ENCODE results near the gene NFKBIB.

DNA sequence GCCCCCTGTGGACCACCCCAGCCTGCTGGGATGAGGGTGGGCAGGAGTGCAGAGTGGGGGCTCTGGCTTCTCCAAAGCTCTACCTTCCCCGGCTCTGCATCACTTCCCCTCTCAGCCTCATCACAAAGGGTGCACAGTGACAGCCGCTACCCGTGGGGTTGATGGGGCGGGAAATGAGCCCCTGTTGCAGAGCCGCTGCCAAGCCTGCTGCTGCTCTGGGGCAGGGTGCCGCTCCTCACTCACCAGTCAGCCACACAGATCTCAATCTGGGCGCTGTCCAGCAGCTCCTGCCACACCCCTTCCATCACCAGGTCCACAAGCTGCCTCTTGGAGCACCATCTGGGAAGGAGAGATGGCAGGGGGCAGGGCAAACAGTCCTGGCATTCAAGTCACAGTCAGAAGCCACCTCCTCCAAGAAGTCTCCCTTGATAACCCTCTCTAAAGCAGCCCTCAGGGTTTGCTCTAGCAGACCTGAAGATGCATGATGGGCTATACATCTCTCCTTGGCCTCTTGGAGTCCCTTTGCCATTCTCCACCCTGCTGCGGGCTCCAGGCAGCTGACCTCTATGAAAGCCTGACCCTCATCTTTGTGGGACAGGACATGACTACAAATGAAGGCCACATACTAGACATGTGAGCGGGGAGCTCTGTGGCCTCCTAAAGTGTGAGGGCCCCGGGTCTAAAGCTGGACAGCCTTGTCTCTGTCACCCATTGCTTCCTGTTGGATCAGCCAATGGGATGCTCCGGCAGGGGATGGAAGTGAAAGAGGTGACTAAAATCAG lies 46.7 kb downstream of the NFKBIB start:
- TF ChIP-seq HOXA7 (CRISPR knock-in tag; IDR thresholded peaks at IDR 0.05), result no peak
- no peak for TF ChIP-seq CEBPB (IDR thresholded peaks at IDR 0.05)
- TF ChIP-seq CHD2 (IDR thresholded peaks at IDR 0.05; ENCODE audit: low read length, partially characterized antibody), result no peak
- TF ChIP-seq RAD21 (conservative IDR thresholded peaks at IDR 0.05 in 1 of 2, IDR thresholded peaks at IDR 0.05 in 1 of 2), result no peak
- no peak for TF ChIP-seq HDAC2 (IDR thresholded peaks at IDR 0.05)
- no peak for TF ChIP-seq KDM1A (IDR thresholded peaks at IDR 0.05; ENCODE audit: low read depth)
- TF ChIP-seq, protein P1, sequence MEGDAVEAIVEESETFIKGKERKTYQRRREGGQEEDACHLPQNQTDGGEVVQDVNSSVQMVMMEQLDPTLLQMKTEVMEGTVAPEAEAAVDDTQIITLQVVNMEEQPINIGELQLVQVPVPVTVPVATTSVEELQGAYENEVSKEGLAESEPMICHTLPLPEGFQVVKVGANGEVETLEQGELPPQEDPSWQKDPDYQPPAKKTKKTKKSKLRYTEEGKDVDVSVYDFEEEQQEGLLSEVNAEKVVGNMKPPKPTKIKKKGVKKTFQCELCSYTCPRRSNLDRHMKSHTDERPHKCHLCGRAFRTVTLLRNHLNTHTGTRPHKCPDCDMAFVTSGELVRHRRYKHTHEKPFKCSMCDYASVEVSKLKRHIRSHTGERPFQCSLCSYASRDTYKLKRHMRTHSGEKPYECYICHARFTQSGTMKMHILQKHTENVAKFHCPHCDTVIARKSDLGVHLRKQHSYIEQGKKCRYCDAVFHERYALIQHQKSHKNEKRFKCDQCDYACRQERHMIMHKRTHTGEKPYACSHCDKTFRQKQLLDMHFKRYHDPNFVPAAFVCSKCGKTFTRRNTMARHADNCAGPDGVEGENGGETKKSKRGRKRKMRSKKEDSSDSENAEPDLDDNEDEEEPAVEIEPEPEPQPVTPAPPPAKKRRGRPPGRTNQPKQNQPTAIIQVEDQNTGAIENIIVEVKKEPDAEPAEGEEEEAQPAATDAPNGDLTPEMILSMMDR (IDR thresholded peaks at IDR 0.05), result no peak
- no peak for TF ChIP-seq POLR2A (IDR thresholded peaks at IDR 0.05; ENCODE audit: low read length)

Measured in A549 (cell line).